ENCODE measurements around the gene CD96. TPM values are rescaled to one million over a fixed set of nuclear protein-coding genes. Genes with fewer than 3 reads are reported as not detected.

CD96 gene
- total and polyA plus RNA-seq, 2 donors (not counting 3 experiments of a cell fraction or from before 2014, with no cell fraction given) = not detected

DNA sequence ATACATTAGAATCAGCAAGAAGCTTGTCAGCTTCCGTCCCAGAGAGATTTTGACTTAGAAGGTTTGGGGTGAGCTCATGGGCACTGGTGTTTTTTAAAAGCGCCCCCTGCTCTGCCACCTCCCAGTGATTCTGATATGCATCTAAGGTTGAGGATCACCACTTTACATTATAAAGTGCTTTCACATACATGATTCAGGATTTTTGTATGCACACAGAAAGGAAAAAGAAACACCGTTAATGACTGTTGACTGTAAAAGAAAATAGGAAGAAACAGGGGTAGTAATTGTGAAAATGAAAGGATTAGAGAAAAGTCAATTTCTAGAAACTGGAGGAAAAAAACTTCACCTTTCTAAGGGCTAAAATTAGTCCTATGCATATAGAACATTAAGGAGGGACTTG, 158.1 kb downstream of the CD96 start:
- dilution Hi-C loops (cut with MboI; ENCODE audit: extremely low pct_ligation_motif_present, low sequenced_read_pairs) (no loop called here), intact Hi-C loops (cut with micrococcal nuclease) (no loop called here)
- H3K36me3 ChIP-seq (ENCODE audit: control insufficient read depth in 2 of 2, extremely low read depth in 1 of 2, insufficient read depth in 2 of 2, low read length in 2 of 2) = no peaks in the 10 kb centered on the region
- H3K4me3 ChIP-seq (replicated peaks in 1 of 3; ENCODE audit: insufficient read depth in 1 of 3, low read depth in 1 of 3, low read length in 3 of 3) = no peak overlapping the region
- no TSS peak for BruUV-seq (replicated peaks)
- H3K9me1 ChIP-seq (replicated peaks; ENCODE audit: control insufficient read depth, extremely low read depth, insufficient read depth, low read length) = no peaks in the 10 kb centered on the region
- no peaks in the 10 kb centered on the region for H3K79me2 ChIP-seq (ENCODE audit: control insufficient read depth, insufficient read depth, low read length)
- no peaks in the 10 kb centered on the region for H3K27me3 ChIP-seq (ENCODE audit: control insufficient read depth in 2 of 2, insufficient read depth in 2 of 2, low read length in 2 of 2)
- ChIA-PET POLR2A (no interaction called here), CTCF (interaction anchor here (0.9 to 4.9 kb wide), 4 partner anchors 9 to 31 kb away, joined by 3 to 25 read pairs (median 4); no protein-coding TSS in a partner anchor)
- no peak overlapping the region for H3K9ac ChIP-seq (replicated peaks; ENCODE audit: extremely low read depth, insufficient read depth, low read length)
- no peak overlapping the region for H2AFZ ChIP-seq (ENCODE audit: low read depth, low read length)
- H4K20me1 ChIP-seq (replicated peaks; ENCODE audit: control insufficient read depth, extremely low read depth, insufficient read depth, low read length) = no peaks in the 10 kb centered on the region
- no peak overlapping the region for H3K27ac ChIP-seq (ENCODE audit: insufficient read depth, low read depth, low read length)
- H3K4me1 ChIP-seq (ENCODE audit: control insufficient read depth, extremely low read depth, insufficient read depth, low read length) = peaks cover 12% of the 10 kb centered on the region
- DNase-seq (ENCODE audit: low read depth, low spot score) (no peak), FAIRE-seq (no peak)
- H3K9me3 ChIP-seq (replicated peaks; ENCODE audit: control insufficient read depth, insufficient read depth, low read length) = no peaks in the 10 kb centered on the region
- TF ChIP-seq GATA2 (IDR thresholded peaks at IDR 0.05; ENCODE audit: insufficient read depth, insufficient read length, low read depth, low read length) (no peak), FOS (IDR thresholded peaks at IDR 0.05; ENCODE audit: borderline replicate concordance, insufficient read depth, low read length) (no peak), EZH2 (IDR thresholded peaks at IDR 0.05; ENCODE audit: borderline replicate concordance, low read depth, low read length, severe bottlenecking) (no peak), POLR2AphosphoS5 (IDR thresholded peaks at IDR 0.05; ENCODE audit: insufficient read depth, low read depth, low read length) (no peak), JUN (IDR thresholded peaks at IDR 0.05; ENCODE audit: borderline replicate concordance, insufficient read depth, insufficient read length, low read depth) (no peak), POLR2A (IDR thresholded peaks at IDR 0.05; ENCODE audit: low read depth, low read length) (no peak), MYC (IDR thresholded peaks at IDR 0.05; ENCODE audit: low read depth, low read length) (no peak)
- TF ChIP-seq, protein P1, sequence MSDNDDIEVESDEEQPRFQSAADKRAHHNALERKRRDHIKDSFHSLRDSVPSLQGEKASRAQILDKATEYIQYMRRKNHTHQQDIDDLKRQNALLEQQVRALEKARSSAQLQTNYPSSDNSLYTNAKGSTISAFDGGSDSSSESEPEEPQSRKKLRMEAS (IDR thresholded peaks at IDR 0.05; ENCODE audit: insufficient read depth, insufficient read length) = no peak
- TF ChIP-seq, protein P2, sequence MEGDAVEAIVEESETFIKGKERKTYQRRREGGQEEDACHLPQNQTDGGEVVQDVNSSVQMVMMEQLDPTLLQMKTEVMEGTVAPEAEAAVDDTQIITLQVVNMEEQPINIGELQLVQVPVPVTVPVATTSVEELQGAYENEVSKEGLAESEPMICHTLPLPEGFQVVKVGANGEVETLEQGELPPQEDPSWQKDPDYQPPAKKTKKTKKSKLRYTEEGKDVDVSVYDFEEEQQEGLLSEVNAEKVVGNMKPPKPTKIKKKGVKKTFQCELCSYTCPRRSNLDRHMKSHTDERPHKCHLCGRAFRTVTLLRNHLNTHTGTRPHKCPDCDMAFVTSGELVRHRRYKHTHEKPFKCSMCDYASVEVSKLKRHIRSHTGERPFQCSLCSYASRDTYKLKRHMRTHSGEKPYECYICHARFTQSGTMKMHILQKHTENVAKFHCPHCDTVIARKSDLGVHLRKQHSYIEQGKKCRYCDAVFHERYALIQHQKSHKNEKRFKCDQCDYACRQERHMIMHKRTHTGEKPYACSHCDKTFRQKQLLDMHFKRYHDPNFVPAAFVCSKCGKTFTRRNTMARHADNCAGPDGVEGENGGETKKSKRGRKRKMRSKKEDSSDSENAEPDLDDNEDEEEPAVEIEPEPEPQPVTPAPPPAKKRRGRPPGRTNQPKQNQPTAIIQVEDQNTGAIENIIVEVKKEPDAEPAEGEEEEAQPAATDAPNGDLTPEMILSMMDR (IDR thresholded peaks at IDR 0.05; ENCODE audit: extremely low read depth in 1 of 2, insufficient read depth in 1 of 2, low read depth in 1 of 2, low read length in 2 of 2) = no peak
- H3K4me2 ChIP-seq (ENCODE audit: insufficient read depth, low read length) = no peak overlapping the region

Data from endothelial cell of umbilical vein (primary cell).